Stimulated activated CD4-positive, alpha-beta T cell treated with anti-CD3 and anti-CD28 coated beads, Interleukin-12 subunit alpha, Interleukin-12 subunit beta, amount 100 ng/mL, for 24 hours (primary cell): Measurements from ENCODE around the gene TMLHE.
"Not testable (repeated sequence)": the region's sequence is repeated elsewhere in the genome, so short reads cannot be mapped to it uniquely, and the experiment has no call there.

Experiments used
- DNase-seq, 2 experiments: peaks; one replicate each; pipeline ENCODE4 v3.0.0-alpha.2; 2020; ENCODE audit warnings: low read depth in 2 of 2

TMLHE gene

GRCh38 chrX:155612312-155613224 lies at the start of gene TMLHE, which contains the start of gene SPRY3:
Gene TMLHE (minus strand): TSS chrX:155612952. CDS start chrX:155545276, 67,676 bp downstream.
Gene SPRY3 (plus strand): TSS chrX:155612586.
- peak; percentile 24 to 54 for DNase-seq

GRCh38 chrX:155662282-155662681 lies 49.5 kb upstream of the TMLHE start:
- DNase-seq: no peak

GRCh38 chrX:155645180-155645579 lies 32.4 kb upstream of the TMLHE start:
- DNase-seq: no peak

GRCh38 chrX:155643240-155643639 lies 30.5 kb upstream of the TMLHE start:
- DNase-seq: no peak

- not testable (repeated sequence) for DNase-seq
Observed at GRCh38 chrX:155641371-155641770, 28.6 kb upstream of the TMLHE start.

GRCh38 chrX:155637714-155638113 lies 25.0 kb upstream of the TMLHE start:
- no peak for DNase-seq

- DNase-seq: not testable (repeated sequence)
Observed at GRCh38 chrX:155635019-155635418, 22.3 kb upstream of the TMLHE start.

GRCh38 chrX:155632431-155633100 lies 19.8 kb upstream of the TMLHE start:
- no peak for DNase-seq

- not testable (repeated sequence) for DNase-seq
Observed at GRCh38 chrX:155620110-155620509, 7.4 kb upstream of the TMLHE start.

GRCh38 chrX:155615938-155616337 lies 3.2 kb upstream of the TMLHE start:
- DNase-seq: no peak

- no peak for DNase-seq
Observed at GRCh38 chrX:155613927-155614559, 1.3 kb upstream of the TMLHE start.

- DNase-seq: no peak
Observed at GRCh38 chrX:155611302-155611701, 1.4 kb downstream of the TMLHE start.

- DNase-seq: no peak
Observed at GRCh38 chrX:155592981-155593380, 19.8 kb downstream of the TMLHE start.

- no peak for DNase-seq
Observed at GRCh38 chrX:155592331-155592730, 20.4 kb downstream of the TMLHE start.

- no peak for DNase-seq
Observed at GRCh38 chrX:155577682-155578081, 35.1 kb downstream of the TMLHE start.

- no peak for DNase-seq
Observed at GRCh38 chrX:155563099-155563498, 49.7 kb downstream of the TMLHE start.

- DNase-seq: no peak
Observed at GRCh38 chrX:155544881-155545280, 67.9 kb downstream of the TMLHE start.

GRCh38 chrX:155535866-155536265 lies 76.9 kb downstream of the TMLHE start:
- DNase-seq: no peak

GRCh38 chrX:155534800-155535199 lies 78.0 kb downstream of the TMLHE start:
- no peak for DNase-seq

GRCh38 chrX:155527023-155527422 lies 85.7 kb downstream of the TMLHE start:
- not testable (repeated sequence) for DNase-seq

GRCh38 chrX:155514225-155514624 lies 98.5 kb downstream of the TMLHE start:
- DNase-seq: no peak

GRCh38 chrX:155505296-155505695 lies 107.5 kb downstream of the TMLHE start:
- DNase-seq: no peak
